Liver (tissue), 9 donors: Measurements from ENCODE around the gene NSDHL. TPM values are rescaled to one million over a fixed set of nuclear protein-coding genes. Genes with fewer than 3 reads are reported as not detected.

Source experiments
- DNase-seq: peaks from one replicate; pipeline ENCODE4 v3.0.0-alpha.2; 2017; ENCODE audit warnings: low spot score
- H3K27ac ChIP-seq, 2 donors: one replicate each; pipeline ENCODE4 v1.7.0; 2013; ENCODE audit warnings: inconsistent platforms in 2 of 2, low read length in 2 of 2, control low read depth in 1 of 2, low read depth in 1 of 2, mild to moderate bottlenecking in 1 of 2
- H3K27me3 ChIP-seq, 4 donors: one replicate each; pipeline versions ENCODE4 v1.6.1 to v1.7.0; 2013; ENCODE audit warnings: low read length in 3 of 4, inconsistent platforms in 1 of 4, mild to moderate bottlenecking in 1 of 4, moderate library complexity in 1 of 4; ENCODE audit not compliant: control insufficient read depth in 4 of 4, insufficient read depth in 4 of 4
- H3K36me3 ChIP-seq, 4 donors: one replicate each; pipeline versions ENCODE4 v1.6.1 to v1.7.0; 2013; ENCODE audit warnings: low read length in 3 of 4, mild to moderate bottlenecking in 3 of 4, low read depth in 1 of 4, moderate library complexity in 1 of 4; ENCODE audit not compliant: control insufficient read depth in 4 of 4, insufficient read depth in 3 of 4
- H3K4me1 ChIP-seq, 4 donors: one replicate each; pipeline versions ENCODE4 v1.6.1 to v1.7.0; 2013; ENCODE audit warnings: low read length in 3 of 4, mild to moderate bottlenecking in 3 of 4, moderate library complexity in 1 of 4; ENCODE audit not compliant: control insufficient read depth in 4 of 4, insufficient read depth in 4 of 4
- H3K4me3 ChIP-seq, 3 donors: one replicate each; pipeline versions ENCODE4 v1.6.1 to v1.7.0; 2013; ENCODE audit warnings: low read length in 3 of 3, control low read depth in 1 of 3, low read depth in 1 of 3, mild to moderate bottlenecking in 1 of 3
- H3K9ac ChIP-seq, 2 donors: one replicate each; pipeline ENCODE4 v1.7.0; 2013; ENCODE audit warnings: low read length in 2 of 2, mild to moderate bottlenecking in 2 of 2, moderate library complexity in 2 of 2, control low read depth in 1 of 2, low read depth in 1 of 2
- H3K9me3 ChIP-seq, 4 donors: one replicate each; pipeline versions ENCODE4 v1.6.1 to v1.7.0; 2013; ENCODE audit warnings: low read length in 3 of 4; ENCODE audit not compliant: control insufficient read depth in 4 of 4
- ATF3 ChIP-seq: IDR thresholded peaks from 2 replicates; pipeline ENCODE4 v1.6.1; 2016; ENCODE audit warnings: antibody characterized with exemption
- EGR1 ChIP-seq, 2 donors: IDR thresholded peaks; 2 replicates each; pipeline ENCODE4 v1.6.1; 2016 to 2018; ENCODE audit warnings: antibody characterized with exemption in 2 of 2, low read depth in 2 of 2
- FOXA1 ChIP-seq: IDR thresholded peaks from 2 replicates; pipeline ENCODE4 v1.6.1; 2016; ENCODE audit warnings: antibody characterized with exemption
- FOXA2 ChIP-seq: IDR thresholded peaks from 2 replicates; pipeline ENCODE4 v1.6.1; 2016; ENCODE audit warnings: antibody characterized with exemption
- GABPA ChIP-seq, 2 donors: IDR thresholded peaks in 1 of 2; conservative IDR thresholded peaks in 1 of 2; 2 replicates each; pipeline ENCODE4 v1.6.1; 2016; ENCODE audit warnings: antibody characterized with exemption in 2 of 2, mild to moderate bottlenecking in 1 of 2, moderate library complexity in 1 of 2
- HNF4A ChIP-seq, 2 donors: conservative IDR thresholded peaks; 2 replicates each; pipeline ENCODE4 v1.6.1; 2016; ENCODE audit warnings: antibody characterized with exemption in 2 of 2, mild to moderate bottlenecking in 2 of 2
- HNF4G ChIP-seq: IDR thresholded peaks from 2 replicates; pipeline ENCODE4 v1.6.1; 2016; ENCODE audit warnings: antibody characterized with exemption
- MAX ChIP-seq: IDR thresholded peaks from 2 replicates; pipeline ENCODE4 v1.6.1; 2016; ENCODE audit warnings: antibody characterized with exemption
- NR2F2 ChIP-seq: IDR thresholded peaks from 2 replicates; pipeline ENCODE4 v1.6.1; 2016; ENCODE audit warnings: antibody characterized with exemption
- REST ChIP-seq: IDR thresholded peaks from 2 replicates; pipeline ENCODE4 v1.6.1; 2016; ENCODE audit warnings: antibody characterized with exemption, mild to moderate bottlenecking
- SP1 ChIP-seq: IDR thresholded peaks from 2 replicates; pipeline ENCODE4 v1.6.1; 2018; ENCODE audit warnings: antibody characterized with exemption, mild to moderate bottlenecking
- TAF1 ChIP-seq: conservative IDR thresholded peaks from 2 replicates; pipeline ENCODE4 v1.6.1; 2016; ENCODE audit warnings: antibody characterized with exemption, mild to moderate bottlenecking
- YY1 ChIP-seq: IDR thresholded peaks from 2 replicates; pipeline ENCODE4 v1.6.1; 2016; ENCODE audit warnings: antibody characterized with exemption, mild to moderate bottlenecking
- ZBTB33 ChIP-seq: IDR thresholded peaks from 2 replicates; pipeline ENCODE4 v1.6.1; 2016; ENCODE audit warnings: antibody characterized with exemption
- WGBS: extraction: QIAGEN DNeasy Blood & Tissue Kit; methylation state at CpG from one replicate; pipeline ENCODE4 v1.1.7; 2013; 5-methylcytosine and 5-hydroxymethylcytosine counted together
- polyA plus RNA-seq, 2 donors: library from polyadenylated mRNA; stranded (reverse) in 1 of 2; unstranded in 1 of 2; fragments of 200-250 nt in 1 of 2; fragments of >200 nt in 1 of 2; fragmentation: Nextera tagmentation in 1 of 2; extraction: Ambion mirVana in 1 of 2; gene quantifications; one replicate each; pipeline versions ENCODE4 v1.2.1 to v1.2.3, GENCODE V29; 2013 to 2015
- total RNA-seq, 2 donors: library from RNA; depleted of rRNA; stranded (reverse); fragments of >200 nt; gene quantifications; one replicate each; pipeline ENCODE4 v1.2.3, GENCODE V29; 2014
- donor health status: healthy.
- donor health status: healthy.
- donor health status: healthy.
- donor health status: healthy.
- donor health status: healthy.

The NSDHL gene
- total and polyA plus RNA-seq, 4 donors, result 23.8 to 63.6 (median 38.6) TPM

- DNase-seq, result no peak
These were observed 68.4 kb downstream of the NSDHL start for GRCh38 chrX:152899111-152899873.

More at GRCh38 chrX:152899111-152899873, 68.4 kb downstream of the NSDHL start:
- Histone ChIP-seq H3K4me3 (no peak overlapping the region), H3K9ac (no peak overlapping the region), H3K4me1 (no peaks in the 10 kb centered on the region), H3K36me3 (no peaks in the 10 kb centered on the region), H3K9me3 (no peaks in the 10 kb centered on the region), H3K27ac (no peak overlapping the region), H3K27me3 (peaks cover 0 to 6% (median 2%) of the 10 kb centered on the region in 4 donors)
- 94% methylated on average over 16 of the region's 16 CpGs for WGBS
- TF ChIP-seq FOXA1 (no peak), REST (no peak), EGR1 (IDR thresholded peaks at IDR 0.05; ENCODE audit: low read depth in 2 of 2) (no peak), GABPA (IDR thresholded peaks at IDR 0.05 in 1 of 2, conservative IDR thresholded peaks at IDR 0.05 in 1 of 2) (no peak), SP1 (no peak), MAX (no peak), TAF1 (no peak), ATF3 (no peak), HNF4G (no peak), YY1 (no peak), ZBTB33 (no peak), FOXA2 (no peak), HNF4A (conservative IDR thresholded peaks at IDR 0.05) (no peak), NR2F2 (no peak)
